DMS153 (cell line): ENCODE measurements around the gene ZNF3.
A peak's percentile ranks its signal among the peaks of the same experiment; 100 is the strongest.

Experiments
- DNase-seq: peaks from one replicate; lab custom pipeline; 2025; lab: John Stamatoyannopoulos, UW

ZNF3 gene

DNA sequence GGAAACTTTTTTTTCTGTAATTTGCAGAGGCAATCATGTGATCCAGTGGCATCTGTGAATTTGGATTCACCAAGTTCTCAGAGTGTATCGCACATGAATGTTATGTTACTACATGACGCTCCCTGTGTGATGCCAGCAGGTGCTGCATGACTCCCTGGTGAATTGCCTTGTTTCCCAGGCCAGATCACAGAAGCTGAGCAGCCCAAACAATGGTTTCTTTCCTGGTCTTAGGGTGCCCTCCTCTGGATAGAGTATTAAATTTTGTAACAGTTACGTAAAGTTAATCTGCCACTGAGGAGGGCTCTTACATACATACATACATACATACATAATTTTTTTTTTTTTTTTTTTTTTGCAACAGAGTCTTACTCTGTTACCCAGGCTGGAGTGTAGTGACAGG lies 28.3 kb downstream of the ZNF3 start:
- peak; percentile 72 for DNase-seq

DNA sequence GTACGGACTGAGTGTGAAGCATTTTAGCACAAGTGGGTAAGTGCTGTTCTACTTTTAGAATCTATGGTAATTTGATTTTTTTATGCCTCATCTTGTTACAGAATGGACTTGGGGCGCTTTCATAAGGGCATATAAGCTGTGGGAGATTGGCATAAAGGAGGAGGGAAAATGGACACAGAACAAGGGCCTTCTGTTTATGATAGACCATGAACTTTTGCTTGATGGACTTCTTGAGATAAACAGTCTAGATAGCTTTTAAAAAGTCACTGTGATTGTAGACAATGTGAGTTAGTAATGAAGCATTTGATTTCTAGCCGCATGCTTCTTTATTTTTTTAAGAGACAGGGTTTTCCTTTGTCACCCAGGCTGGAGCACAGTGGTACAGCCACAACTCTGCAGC lies 29.9 kb downstream of the ZNF3 start:
- no peak for DNase-seq

DNA sequence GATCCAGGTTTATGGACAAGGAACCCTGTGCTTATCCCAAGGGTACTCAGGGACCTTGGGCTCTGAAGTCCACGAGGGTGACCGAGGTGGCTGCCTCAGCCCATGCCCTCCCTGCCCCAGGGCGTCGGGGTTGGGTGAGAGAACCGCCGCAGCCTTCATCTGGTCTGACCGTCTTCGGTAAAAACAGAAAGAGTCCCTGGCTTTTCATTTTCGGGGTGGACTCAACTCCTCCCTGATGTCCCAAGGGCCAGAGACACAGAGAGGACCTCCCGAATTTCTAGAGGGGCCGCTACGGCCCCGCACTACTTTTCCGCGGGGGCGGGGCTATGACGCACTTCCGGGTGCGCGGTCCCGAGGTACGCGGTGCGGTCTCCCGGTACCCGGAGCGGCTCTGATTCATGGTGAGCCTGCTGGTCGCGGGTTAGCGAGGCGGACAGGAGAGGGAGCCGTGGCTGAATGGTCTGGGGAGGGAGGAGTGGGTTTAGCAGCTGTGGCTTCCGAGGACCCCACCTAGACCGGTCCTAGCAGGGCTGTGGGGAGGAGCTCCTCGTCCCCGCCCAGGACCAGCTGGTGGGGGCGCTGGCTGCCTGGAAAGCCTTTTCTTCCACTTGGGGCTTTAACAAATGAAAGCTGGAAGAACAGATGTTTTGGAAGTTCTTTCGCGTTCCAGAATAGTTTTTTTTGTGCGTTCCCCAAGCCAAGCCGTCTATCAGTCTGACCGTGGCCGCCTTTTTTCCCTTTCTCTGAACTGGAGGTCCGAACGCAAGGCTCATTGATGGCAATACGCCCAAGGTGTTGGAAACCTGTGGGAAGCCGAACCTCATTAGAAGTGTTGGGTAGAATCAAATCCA lies 31.9 kb downstream of the ZNF3 start, which contains the start of gene ZSCAN21:
ZSCAN21 (plus strand) TSS at position 334 of the 851 bp plus-strand sequence. CDS start 7,233 bp downstream, outside the sequence.
- peak; percentile 66 for DNase-seq

DNA sequence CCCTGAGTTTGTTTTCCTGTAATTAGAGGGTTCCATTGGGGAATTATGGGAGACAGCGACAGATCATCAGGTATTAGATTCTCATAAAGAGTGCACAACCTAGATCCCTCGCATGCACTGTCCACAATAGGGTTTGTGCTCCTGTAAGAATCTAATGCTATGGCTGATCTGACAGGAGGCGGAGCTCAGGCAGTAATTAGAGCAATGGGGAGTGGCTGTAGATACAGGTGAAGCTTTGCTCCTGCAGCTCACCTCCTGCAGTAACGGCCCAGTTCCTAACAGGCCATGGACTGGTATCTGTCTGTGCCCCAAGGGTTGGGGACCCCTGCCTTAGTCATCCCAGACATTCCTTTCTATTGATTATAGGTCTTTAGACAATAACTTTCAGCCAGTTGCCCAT lies 32.8 kb downstream of the ZNF3 start:
- DNase-seq, result no peak

DNA sequence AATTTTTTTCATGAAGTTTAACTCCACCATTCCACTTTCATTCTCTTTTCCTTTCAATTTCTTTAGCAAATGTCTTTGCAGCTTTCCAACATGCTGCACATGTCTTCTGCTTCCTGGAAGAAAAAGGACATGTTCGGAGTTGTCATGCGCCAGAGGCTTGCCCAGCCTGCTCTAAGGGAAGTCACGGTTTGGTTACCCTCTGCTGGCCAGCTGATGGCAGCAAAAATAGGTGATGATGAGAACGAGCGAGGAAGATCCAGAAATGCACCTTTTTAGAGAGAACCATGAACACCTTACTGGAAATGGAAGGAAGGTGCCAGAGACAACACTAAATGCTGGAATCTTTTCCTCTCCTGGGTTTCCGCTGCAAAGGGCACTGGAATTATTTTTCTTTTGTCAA lies 36.8 kb downstream of the ZNF3 start:
- DNase-seq, result no peak

DNA sequence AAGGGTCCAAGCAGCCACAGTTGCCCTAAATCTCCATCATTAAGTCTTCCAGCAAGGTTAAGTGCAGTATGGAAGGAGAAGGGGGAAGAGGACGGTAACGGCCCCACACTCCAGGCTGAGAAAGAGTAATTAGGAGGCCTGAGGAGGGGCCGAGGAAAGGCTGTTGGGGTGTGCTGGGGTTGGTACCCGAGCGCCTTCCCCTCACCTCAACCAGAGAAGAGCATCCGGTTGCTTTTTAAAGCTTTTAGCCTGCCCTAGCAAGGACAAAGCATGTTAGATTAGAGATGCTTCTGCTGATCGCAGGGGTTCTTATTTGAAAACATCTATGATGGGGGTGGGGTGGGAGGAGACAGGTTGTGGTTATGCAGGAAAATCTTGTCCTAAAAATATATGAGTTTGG lies 40.9 kb downstream of the ZNF3 start:
- DNase-seq, result no peak

DNA sequence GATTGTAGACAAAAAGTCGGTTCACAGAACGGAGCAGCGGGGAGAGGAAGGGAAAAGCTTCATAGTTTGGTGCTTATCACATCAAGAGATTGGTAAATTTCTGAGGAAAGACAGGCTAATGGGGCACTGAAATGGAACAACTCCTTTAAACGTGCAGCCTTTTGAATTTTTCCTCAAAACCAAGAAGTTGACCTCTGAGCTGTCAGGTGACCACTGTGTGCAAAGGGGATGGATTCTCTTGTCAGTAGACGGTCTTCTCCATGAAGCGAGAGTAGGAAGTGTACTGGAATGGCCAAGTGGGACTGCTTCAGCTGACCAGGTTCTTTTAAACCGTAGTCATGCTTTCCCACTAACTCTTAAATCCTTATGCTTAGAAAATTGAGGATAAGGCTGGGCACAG lies 43.2 kb downstream of the ZNF3 start:
- DNase-seq, result no peak

DNA sequence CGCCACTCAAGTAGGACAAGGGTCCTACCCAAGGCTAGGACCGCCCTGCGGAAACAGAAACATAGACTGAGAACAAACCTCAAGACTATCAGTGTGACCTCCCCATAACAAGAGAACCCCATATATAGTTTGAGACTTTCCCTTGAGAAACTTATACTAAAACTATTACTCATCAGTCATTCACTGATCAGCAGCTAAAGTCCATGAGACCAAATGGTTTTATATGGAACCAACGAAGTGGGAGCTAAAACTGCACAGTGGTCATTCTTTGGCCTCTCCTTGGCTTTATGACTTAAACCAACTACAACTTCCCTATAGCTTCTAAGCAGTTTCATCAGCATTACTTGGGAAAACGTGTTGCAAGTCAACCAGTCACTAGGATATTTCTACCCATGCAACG lies 45.6 kb downstream of the ZNF3 start:
- no peak for DNase-seq

DNA sequence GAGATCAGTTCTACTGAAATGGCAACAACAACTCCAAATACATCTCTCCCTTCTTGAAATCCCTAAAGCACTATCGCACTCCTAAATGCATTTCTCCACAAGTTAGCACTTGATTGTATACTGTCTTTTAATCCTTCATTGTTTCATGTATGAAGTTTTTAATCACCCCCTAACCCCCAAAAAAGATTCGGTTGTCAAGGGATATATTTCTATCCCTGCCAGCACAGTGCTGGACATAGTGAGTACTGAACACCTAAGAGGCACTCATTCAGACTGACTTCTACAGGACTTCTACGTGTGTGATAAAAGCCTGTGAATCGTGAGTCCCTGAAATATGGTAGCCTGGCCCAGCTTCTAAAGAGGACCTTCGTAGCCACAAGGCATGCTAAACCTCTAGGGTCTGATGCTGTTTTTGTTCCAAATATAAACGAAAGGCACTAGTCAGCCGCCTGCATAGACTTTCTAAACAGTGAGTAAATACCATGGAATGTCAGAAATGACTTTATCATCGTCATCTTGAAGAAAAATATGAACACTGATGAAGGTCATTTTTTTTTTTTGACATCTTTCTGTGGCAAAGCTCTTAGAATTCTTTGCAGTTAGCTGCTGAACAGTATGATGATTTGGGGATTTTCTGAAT lies 46.5 kb downstream of the ZNF3 start:
- no peak for DNase-seq

DNA sequence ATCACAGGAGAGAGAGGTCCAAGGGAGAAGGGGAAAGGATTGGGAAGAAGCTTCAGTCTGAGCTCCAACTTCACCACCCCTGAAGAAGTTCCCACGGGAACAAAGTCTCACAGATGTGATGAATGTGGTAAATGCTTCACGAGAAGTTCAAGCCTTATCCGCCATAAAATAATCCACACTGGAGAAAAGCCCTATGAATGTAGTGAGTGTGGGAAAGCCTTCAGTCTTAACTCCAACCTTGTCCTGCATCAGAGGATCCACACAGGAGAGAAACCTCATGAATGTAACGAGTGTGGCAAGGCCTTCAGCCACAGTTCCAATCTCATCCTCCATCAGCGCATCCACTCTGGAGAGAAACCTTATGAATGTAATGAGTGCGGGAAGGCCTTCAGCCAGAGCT lies 48.0 kb downstream of the ZNF3 start:
- no peak for DNase-seq

DNA sequence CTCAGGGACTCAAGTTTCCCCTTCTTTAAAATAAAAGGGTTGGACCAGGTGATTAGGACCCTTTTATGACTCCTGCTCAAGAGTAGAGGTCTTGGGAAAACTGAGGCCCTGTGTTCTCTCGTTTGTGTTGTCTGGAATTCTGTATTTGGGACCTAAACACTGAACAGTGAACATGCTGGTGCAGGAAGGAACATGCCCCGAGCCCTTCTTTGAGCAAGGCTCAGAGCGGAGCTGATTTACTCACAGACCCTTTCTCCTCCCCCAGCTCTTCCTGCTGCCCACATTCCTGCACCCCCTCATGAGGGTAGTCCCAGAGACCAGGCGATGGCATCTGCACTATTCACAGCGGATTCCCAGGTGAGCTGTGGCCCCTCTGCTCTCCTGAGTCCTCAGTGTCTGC lies 51.9 kb downstream of the ZNF3 start:
- DNase-seq, result no peak

DNA sequence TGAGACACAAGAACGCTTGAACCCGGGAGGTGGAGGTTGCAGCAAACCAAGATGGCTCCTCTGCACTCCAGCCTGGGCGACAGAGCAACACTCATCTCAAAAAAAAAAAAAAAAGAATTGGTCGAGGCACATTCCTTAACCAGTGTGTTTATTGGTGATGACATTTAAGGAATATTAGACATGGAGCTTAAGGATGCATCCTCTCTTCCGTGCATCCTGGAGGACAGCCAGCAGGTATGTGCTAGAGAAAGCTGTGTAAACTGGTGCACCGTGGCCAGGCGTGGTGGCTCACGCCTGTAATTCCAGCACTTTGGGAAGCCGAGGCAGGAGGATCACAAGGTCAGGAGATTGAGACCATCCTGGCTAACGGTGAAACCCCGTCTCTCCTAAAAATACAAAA lies 54.3 kb downstream of the ZNF3 start:
- no peak for DNase-seq

DNA sequence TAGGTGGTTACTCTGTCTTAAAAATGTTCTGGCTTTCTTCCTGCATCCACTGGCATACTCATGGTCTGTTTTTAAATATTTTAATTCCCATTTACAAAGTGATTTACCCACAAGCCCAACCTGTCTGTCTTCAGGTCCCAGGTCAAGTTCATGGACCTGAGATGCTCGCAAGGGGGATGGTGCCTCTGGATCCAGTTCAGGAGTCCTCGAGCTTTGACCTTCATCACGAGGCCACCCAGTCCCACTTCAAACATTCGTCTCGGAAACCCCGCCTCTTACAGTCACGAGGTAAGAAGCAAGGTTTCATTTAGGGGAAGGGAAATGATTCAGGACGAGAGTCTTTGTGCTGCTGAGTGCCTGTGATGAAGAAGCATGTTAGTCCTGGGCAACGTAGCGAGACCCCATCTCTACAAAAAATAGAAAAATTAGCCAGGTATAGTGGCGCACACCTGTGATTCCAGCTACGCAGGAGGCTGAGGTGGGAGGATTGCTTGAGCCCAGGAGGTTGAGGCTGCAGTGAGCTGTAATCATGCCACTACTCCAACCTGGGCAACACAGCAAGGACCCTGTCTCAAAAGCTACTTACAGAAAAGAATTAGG lies 57.4 kb downstream of the ZNF3 start:
- DNase-seq, result no peak

DNA sequence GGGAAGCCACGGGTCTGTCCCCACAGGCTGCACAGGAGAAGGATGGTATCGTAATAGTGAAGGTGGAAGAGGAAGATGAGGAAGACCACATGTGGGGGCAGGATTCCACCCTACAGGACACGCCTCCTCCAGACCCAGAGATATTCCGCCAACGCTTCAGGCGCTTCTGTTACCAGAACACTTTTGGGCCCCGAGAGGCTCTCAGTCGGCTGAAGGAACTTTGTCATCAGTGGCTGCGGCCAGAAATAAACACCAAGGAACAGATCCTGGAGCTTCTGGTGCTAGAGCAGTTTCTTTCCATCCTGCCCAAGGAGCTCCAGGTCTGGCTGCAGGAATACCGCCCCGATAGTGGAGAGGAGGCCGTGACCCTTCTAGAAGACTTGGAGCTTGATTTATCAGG lies 58.0 kb downstream of the ZNF3 start:
- DNase-seq, result no peak

DNA sequence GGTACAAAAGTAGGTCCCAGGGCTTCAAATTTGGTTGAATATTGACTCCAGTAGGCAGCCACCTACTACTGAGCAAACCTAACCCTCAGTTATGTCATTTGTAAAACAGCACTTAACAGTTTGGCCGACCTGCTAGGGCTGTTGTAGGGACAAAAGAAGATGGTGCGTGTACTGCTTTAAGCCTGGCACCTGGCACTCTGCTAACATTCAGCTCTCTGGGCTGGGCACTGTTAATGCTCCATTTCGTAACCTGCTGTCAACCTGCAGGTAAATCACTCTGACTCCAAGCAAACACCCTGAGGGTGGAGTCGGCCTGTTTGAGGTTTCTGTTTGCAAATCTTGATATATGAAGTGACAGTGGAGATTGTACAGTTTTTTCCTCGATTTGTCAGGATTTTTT lies 58.9 kb downstream of the ZNF3 start:
- DNase-seq, result peak; percentile 5

DNA sequence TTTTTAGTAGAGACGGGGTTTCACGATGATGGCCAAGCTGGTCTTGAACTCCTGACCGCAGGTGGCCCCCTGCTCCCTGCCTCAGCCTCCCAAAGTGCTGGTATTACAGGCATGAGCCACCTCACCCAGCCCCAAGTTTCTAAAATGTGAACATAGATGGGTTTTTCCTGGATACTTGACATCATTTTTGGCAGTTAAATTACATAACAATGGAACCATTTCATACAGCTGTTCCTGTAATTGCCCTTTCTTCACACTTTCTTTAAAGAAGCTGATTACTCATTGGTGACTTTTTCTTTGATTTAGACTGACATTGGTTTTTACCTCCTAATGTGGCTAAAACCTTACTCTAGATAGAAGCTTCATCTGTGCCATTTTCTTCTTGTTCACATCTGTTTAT lies 60.2 kb downstream of the ZNF3 start:
- DNase-seq, result no peak
